K562 (cell line): ENCODE data around the gene RBM26. TPM values are rescaled to one million over a fixed set of nuclear protein-coding genes. Genes with fewer than 3 reads are reported as not detected.
A peak's percentile ranks its signal among the peaks of the same experiment; 100 is the strongest.

Experiments used
- ATAC-seq: fragments of 200-7000 bp; cut with Tn5 transposase; 3 replicates; pipeline ENCODE4 v1.9.1; 2020; ENCODE audit warnings: moderate library complexity
- BruUV-seq: library from RNA; stranded (reverse); fragments of 400-500 nt; replicated peaks from 2 replicates; lab custom pipeline; 2021; lab: Mats Ljungman, UMichigan
- CTCF ChIA-PET: fragments of 300-600 bp; formaldehyde crosslinking; extraction: SDS; loops from one replicate; lab custom pipeline; 2021; ENCODE audit warnings: low intra/inter-chr PET ratio; lab: Yijun Ruan, JAX
- POLR2A ChIA-PET: fragments of 300-600, 350-650 bp; sonication (Branson Sonifier 250); formaldehyde crosslinking; extraction: SDS; loops from one replicate; lab custom pipeline; 2021; ENCODE audit warnings: antibody characterized with exemption, inconsistent platforms; lab: Yijun Ruan, JAX
- DNase-seq, 4 experiments: peaks; one replicate each; pipeline versions ENCODE4 v3.0.0 to v3.0.0-alpha.2; 2011 to 2018; ENCODE audit warnings: low spot score in 3 of 4, mixed read lengths in 3 of 4; ENCODE audit errors: extremely low read depth in 1 of 4
- FAIRE-seq: peaks from 2 replicates; lab custom pipeline; 2011; peaks lifted over from hg19 to GRCh38; lab: Jason Lieb, UNC
- H2AFZ ChIP-seq: 2 replicates; pipeline ENCODE4 v1.6.0; 2011; ENCODE audit warnings: low read depth, low read length, control low read depth, inconsistent platforms
- H3K27ac ChIP-seq: fragments of 200-600 bp; 3 replicates; pipeline ENCODE4 v1.8.0; 2011; ENCODE audit warnings: low read depth, mild to moderate bottlenecking, control low read depth, inconsistent platforms, low read length, moderate library complexity, mixed read lengths; ENCODE audit errors: extremely low read depth
- H3K27me3 ChIP-seq, 2 experiments: fragments of 300-600 bp in 1 of 2; 2 replicates in 1 of 2; 3 replicates in 1 of 2; pipeline versions ENCODE4 v1.6.0 to v1.8.0; 2011; ENCODE audit warnings: inconsistent platforms in 2 of 2, low read length in 2 of 2, mild to moderate bottlenecking in 1 of 2, mixed read lengths in 1 of 2, moderate library complexity in 1 of 2; ENCODE audit not compliant: control insufficient read depth in 2 of 2, insufficient read depth in 2 of 2
- H3K36me3 ChIP-seq: fragments of 300-600 bp; 3 replicates; pipeline ENCODE4 v1.8.0; 2011; ENCODE audit warnings: mild to moderate bottlenecking, low read length, inconsistent platforms; ENCODE audit not compliant: control insufficient read depth, insufficient read depth
- H3K4me1 ChIP-seq, 2 experiments: fragments of 200-600 bp in 1 of 2; replicated peaks in 1 of 2; 2 replicates in 1 of 2; 3 replicates in 1 of 2; pipeline versions ENCODE4 v1.5.1 to v1.8.0; 2011; ENCODE audit warnings: inconsistent platforms in 2 of 2, low read length in 2 of 2, mild to moderate bottlenecking in 1 of 2, mixed read lengths in 1 of 2, moderate library complexity in 1 of 2; ENCODE audit not compliant: control insufficient read depth in 2 of 2, insufficient read depth in 2 of 2
- H3K4me2 ChIP-seq: 2 replicates; pipeline ENCODE4 v1.6.1; 2011; ENCODE audit warnings: low read length, control low read depth, inconsistent platforms, mixed read lengths; ENCODE audit not compliant: insufficient read depth
- H3K4me3 ChIP-seq: fragments of 200-600 bp; sonication (generic), shearing (Covaris generic); 2 replicates; pipeline ENCODE4 v1.5.1; 2016; ENCODE audit warnings: control low read depth, inconsistent platforms
- H3K79me2 ChIP-seq: fragments of 200-600 bp; 3 replicates; pipeline ENCODE4 v1.8.0; 2011; ENCODE audit warnings: low read length, inconsistent platforms; ENCODE audit not compliant: control insufficient read depth, insufficient read depth
- H3K9ac ChIP-seq, 2 experiments: 2 replicates each; pipeline versions ENCODE4 v1.6.0 to v1.6.1; 2011; ENCODE audit warnings: low read depth in 2 of 2, low read length in 2 of 2, control low read depth in 1 of 2, inconsistent platforms in 1 of 2, mild to moderate bottlenecking in 1 of 2, mixed read lengths in 1 of 2; ENCODE audit not compliant: insufficient read depth in 1 of 2
- H3K9me1 ChIP-seq: one replicate; pipeline ENCODE4 v1.6.0; 2011; ENCODE audit warnings: inconsistent platforms, mild to moderate bottlenecking, low read length, moderate library complexity; ENCODE audit not compliant: control insufficient read depth, insufficient read depth
- H3K9me3 ChIP-seq: replicated peaks from 2 replicates; pipeline ENCODE4 v1.5.1; 2011; ENCODE audit warnings: low read depth, low read length, inconsistent platforms; ENCODE audit not compliant: control insufficient read depth, insufficient read depth
- H4K20me1 ChIP-seq: replicated peaks from 2 replicates; pipeline ENCODE4 v1.6.1; 2011; ENCODE audit warnings: low read length, inconsistent platforms, mixed read lengths; ENCODE audit not compliant: control insufficient read depth, insufficient read depth
- KAT7 ChIP-seq: sonication (generic); formaldehyde crosslinking; IDR thresholded peaks from 2 replicates; pipeline ENCODE4 v1.8.0; 2022; ENCODE audit warnings: missing genetic modification reagents, mild to moderate bottlenecking, borderline replicate concordance
- MEIS2 ChIP-seq: fragments of 450-650 bp; IDR thresholded peaks from 2 replicates; pipeline ENCODE4 v1.6.1; 2014; ENCODE audit warnings: mild to moderate bottlenecking; ENCODE audit not compliant: partially characterized antibody
- ZNF197 ChIP-seq: fragments of 200-800 bp; sonication (Bioruptor generic); IDR thresholded peaks from 2 replicates; pipeline ENCODE4 v1.6.1; 2016; ENCODE audit warnings: low read depth, missing genetic modification characterization, missing compliant biosample characterization
- WGBS: fragments of 100-300 bp; shearing (Covaris generic); methylation state at CpG from one replicate; pipeline ENCODE4 v1.1.6; 2016; ENCODE audit warnings: low coverage, mixed read lengths; ENCODE audit not compliant: insufficient coverage; ENCODE audit errors: missing lambda C conversion rate; 5-methylcytosine and 5-hydroxymethylcytosine counted together
- in situ Hi-C: fragments of 300-500 bp; cut with MboI; formaldehyde crosslinking; loops from 4 replicates; pipeline ENCODE4 v1.15.0; 2018; ENCODE audit warnings: inconsistent platforms, mixed read lengths
- intact Hi-C: fragments of 100-400 bp; cut with micrococcal nuclease; formaldehyde crosslinking; loops from 2 replicates; pipeline ENCODE4 v1.14.2; 2022
- polyA plus RNA-seq, 8 experiments: library from polyadenylated mRNA; depleted of rRNA in 4 of 8; stranded (reverse) in 5 of 8; unstranded in 3 of 8; fragments of >200 nt; fragmentation: Nextera tagmentation in 2 of 8; fragmentation: Illumina TruSeq in 1 of 8; extraction: Ambion mirVana in 2 of 8; extraction: Trizol in 1 of 8; gene quantifications; 2 replicates each; pipeline versions ENCODE4 v1.2.1 to v1.2.3, GENCODE V29; 2011 to 2014; ENCODE audit warnings: inconsistent platforms in 1 of 8, missing spikeins in 1 of 8
- total RNA-seq, 7 experiments: library from RNA; depleted of rRNA in 6 of 7; stranded (reverse); fragments of >200 nt in 6 of 7; fragmentation: Illumina TruSeq in 2 of 7; extraction: Trizol in 2 of 7; gene quantifications; 2 replicates each; pipeline versions ENCODE4 v1.2.1 to v1.2.3, GENCODE V29; 2011 to 2021; ENCODE audit warnings: low replicate concordance in 1 of 7
- TF ChIP-seq, protein P1 (sequence below): fragments of 450-650 bp; IDR thresholded peaks from 2 replicates; pipeline ENCODE4 v1.6.1; 2016

Gene RBM26
- total and polyA plus RNA-seq, 9 of the 15 experiments (the other 6 are each of a cell fraction or from before 2014, with no cell fraction given), result 10.0 to 42.4 (median 26.4) TPM

DNA sequence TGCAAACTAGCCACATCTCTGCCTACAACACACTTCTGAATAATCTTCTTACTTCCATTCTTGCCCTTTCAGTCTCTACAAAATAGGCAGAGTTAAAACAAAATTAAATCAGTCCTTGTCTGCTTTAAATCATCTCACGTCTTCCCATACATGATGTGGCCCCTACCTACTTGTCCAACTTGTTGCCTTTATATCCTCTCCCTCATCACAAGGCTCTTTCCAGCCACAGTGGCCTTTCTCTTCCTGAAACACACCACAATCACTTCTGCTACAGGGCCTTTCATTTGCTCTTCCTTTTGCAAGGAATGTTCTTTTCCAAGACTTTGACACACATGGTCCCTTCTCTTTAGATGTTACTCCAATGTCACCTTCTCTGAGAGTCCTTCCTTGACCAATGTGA, 1.7 kb downstream of the RBM26 start:
- H3K9me1 ChIP-seq, result no peaks in the 10 kb centered on the region
- H3K9me3 ChIP-seq, result no peaks in the 10 kb centered on the region
- intact Hi-C loops (no loop called here), in situ Hi-C loops (no loop called here)
- peak overlapping the region; percentile 99 for H3K27ac ChIP-seq
- DNase-seq (peak in 1 of 4 experiments; percentile 12), ATAC-seq (peak; percentile 4; the same call in 1 of the 3 replicates), FAIRE-seq (peak; percentile 48)
- H3K36me3 ChIP-seq, result peaks cover 32% of the 10 kb centered on the region
- H3K79me2 ChIP-seq, result peaks cover 90% of the 10 kb centered on the region
- H3K9ac ChIP-seq, result peak overlapping the region; percentile 49 to 95; a peak in 3 of 4 replicates
- peaks cover 0 to 15% of the 10 kb centered on the region in 2 experiments; a peak in 2 of 5 replicates for H3K4me1 ChIP-seq
- peak overlapping the region; percentile 93 for H3K4me2 ChIP-seq
- no TSS peak for BruUV-seq
- TF ChIP-seq, protein P1, sequence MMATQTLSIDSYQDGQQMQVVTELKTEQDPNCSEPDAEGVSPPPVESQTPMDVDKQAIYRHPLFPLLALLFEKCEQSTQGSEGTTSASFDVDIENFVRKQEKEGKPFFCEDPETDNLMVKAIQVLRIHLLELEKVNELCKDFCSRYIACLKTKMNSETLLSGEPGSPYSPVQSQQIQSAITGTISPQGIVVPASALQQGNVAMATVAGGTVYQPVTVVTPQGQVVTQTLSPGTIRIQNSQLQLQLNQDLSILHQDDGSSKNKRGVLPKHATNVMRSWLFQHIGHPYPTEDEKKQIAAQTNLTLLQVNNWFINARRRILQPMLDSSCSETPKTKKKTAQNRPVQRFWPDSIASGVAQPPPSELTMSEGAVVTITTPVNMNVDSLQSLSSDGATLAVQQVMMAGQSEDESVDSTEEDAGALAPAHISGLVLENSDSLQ, result peak; percentile 22; the same call in 1 of the 2 replicates
- TF ChIP-seq KAT7 (CRISPR knock-in tag) (no peak), MEIS2 (peak; percentile 25), ZNF197 (CRISPR knock-in tag) (no peak)
- peak overlapping the region; percentile 70 for H3K4me3 ChIP-seq
- WGBS, result 0% methylated on average over 1 of the region's 1 CpG
- H2AFZ ChIP-seq, result no peak overlapping the region
- CTCF ChIA-PET, result no interaction called here
- no peaks in the 10 kb centered on the region for H3K27me3 ChIP-seq
- H4K20me1 ChIP-seq, result peaks cover 12% of the 10 kb centered on the region; the same call in 1 of the 2 replicates
- POLR2A ChIA-PET, result no interaction called here
